ENCODE results near the gene PWWP2B. TPM values are rescaled to one million over a fixed set of nuclear protein-coding genes. Genes with fewer than 3 reads are reported as not detected.
A peak's percentile ranks its signal among the peaks of the same experiment; 100 is the strongest.

PWWP2B gene
- total and polyA plus RNA-seq, 9 of the 15 experiments (the other 6 are each of a cell fraction or from before 2014, with no cell fraction given): 0.07 to 9.2 (median 1.6) TPM; not detected in 1

DNA sequence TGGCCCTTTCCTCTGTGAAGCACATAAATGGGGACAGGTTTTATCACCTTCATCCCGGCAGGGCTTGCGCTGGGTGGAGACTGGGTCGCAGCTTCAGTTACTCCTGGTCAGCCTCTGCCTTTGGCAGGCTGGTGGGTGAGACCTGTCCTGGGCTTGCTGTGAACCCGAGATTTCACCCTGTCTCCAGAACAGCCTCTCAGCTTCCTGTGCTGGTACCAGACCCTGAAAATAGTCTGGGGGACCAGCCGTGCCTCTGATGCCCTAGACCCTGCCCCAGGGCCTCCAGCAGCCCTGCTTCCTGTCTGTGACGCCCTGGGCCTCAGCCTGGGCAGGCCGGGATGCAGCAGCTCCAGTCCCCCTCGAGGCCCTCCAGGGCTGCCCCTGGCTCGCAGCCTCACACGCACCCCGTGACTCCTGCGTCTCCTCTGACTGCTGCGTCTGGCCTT lies 13.2 kb upstream of the PWWP2B start:
- Histone ChIP-seq H3K27me3 (ENCODE audit: control insufficient read depth in 2 of 2, insufficient read depth in 2 of 2, low read length in 2 of 2) (peaks cover 0 to 16% of the 10 kb centered on the region in 2 experiments; a peak in 3 of 5 replicates), H3K4me3 (no peak overlapping the region), H3K36me3 (ENCODE audit: control insufficient read depth, insufficient read depth, low read length) (no peaks in the 10 kb centered on the region), H3K9ac (ENCODE audit: insufficient read depth in 1 of 2, low read depth in 2 of 2, low read length in 2 of 2) (peak overlapping the region in 1 of 2 experiments; percentile 58; a peak in 2 of 4 replicates), H4K20me1 (replicated peaks; ENCODE audit: control insufficient read depth, insufficient read depth, low read length) (no peaks in the 10 kb centered on the region), H3K27ac (ENCODE audit: extremely low read depth, low read depth, low read length) (no peak overlapping the region), H3K4me1 (replicated peaks in 1 of 2; ENCODE audit: control insufficient read depth in 2 of 2, insufficient read depth in 2 of 2, low read length in 2 of 2) (peaks cover 5 to 23% of the 10 kb centered on the region in 2 experiments), H3K9me3 (replicated peaks; ENCODE audit: control insufficient read depth, insufficient read depth, low read depth, low read length) (no peaks in the 10 kb centered on the region), H3K4me2 (ENCODE audit: insufficient read depth, low read length) (no peak overlapping the region), H3K79me2 (ENCODE audit: control insufficient read depth, insufficient read depth, low read length) (no peaks in the 10 kb centered on the region), H2AFZ (ENCODE audit: low read depth, low read length) (peak overlapping the region; percentile 72), H3K9me1 (ENCODE audit: control insufficient read depth, insufficient read depth, low read length) (no peaks in the 10 kb centered on the region)
- no peak for FAIRE-seq
- intact Hi-C loops (cut with micrococcal nuclease) (no loop called here), in situ Hi-C loops (cut with MboI) (loop anchor here (10.0 kb wide), 1 partner anchor 251 kb away; no protein-coding TSS in a partner anchor)
- ATAC-seq: no peak; the same call in 1 of the 3 replicates
- TF ChIP-seq CBX2 (IDR thresholded peaks at IDR 0.05; ENCODE audit: insufficient read depth, low read length, poor library complexity, severe bottlenecking): no peak
- TF ChIP-seq RBM14 (IDR thresholded peaks at IDR 0.05; ENCODE audit: borderline replicate concordance, insufficient read depth, low read depth, low read length): no peak
- TF ChIP-seq, protein P1, sequence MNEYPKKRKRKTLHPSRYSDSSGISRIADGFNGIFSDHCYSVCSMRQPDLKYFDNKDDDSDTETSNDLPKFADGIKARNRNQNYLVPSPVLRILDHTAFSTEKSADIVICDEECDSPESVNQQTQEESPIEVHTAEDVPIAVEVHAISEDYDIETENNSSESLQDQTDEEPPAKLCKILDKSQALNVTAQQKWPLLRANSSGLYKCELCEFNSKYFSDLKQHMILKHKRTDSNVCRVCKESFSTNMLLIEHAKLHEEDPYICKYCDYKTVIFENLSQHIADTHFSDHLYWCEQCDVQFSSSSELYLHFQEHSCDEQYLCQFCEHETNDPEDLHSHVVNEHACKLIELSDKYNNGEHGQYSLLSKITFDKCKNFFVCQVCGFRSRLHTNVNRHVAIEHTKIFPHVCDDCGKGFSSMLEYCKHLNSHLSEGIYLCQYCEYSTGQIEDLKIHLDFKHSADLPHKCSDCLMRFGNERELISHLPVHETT (CRISPR knock-in tag; conservative IDR thresholded peaks at IDR 0.05 in 1 of 2, IDR thresholded peaks at IDR 0.05 in 1 of 2): no peak
- TF ChIP-seq MXI1 (IDR thresholded peaks at IDR 0.05; ENCODE audit: low read depth, low read length): no peak
- TF ChIP-seq, protein P2, sequence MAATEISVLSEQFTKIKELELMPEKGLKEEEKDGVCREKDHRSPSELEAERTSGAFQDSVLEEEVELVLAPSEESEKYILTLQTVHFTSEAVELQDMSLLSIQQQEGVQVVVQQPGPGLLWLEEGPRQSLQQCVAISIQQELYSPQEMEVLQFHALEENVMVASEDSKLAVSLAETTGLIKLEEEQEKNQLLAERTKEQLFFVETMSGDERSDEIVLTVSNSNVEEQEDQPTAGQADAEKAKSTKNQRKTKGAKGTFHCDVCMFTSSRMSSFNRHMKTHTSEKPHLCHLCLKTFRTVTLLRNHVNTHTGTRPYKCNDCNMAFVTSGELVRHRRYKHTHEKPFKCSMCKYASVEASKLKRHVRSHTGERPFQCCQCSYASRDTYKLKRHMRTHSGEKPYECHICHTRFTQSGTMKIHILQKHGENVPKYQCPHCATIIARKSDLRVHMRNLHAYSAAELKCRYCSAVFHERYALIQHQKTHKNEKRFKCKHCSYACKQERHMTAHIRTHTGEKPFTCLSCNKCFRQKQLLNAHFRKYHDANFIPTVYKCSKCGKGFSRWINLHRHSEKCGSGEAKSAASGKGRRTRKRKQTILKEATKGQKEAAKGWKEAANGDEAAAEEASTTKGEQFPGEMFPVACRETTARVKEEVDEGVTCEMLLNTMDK (IDR thresholded peaks at IDR 0.05; ENCODE audit: borderline replicate concordance, insufficient read depth, low read depth, low read length, poor library complexity, severe bottlenecking): no peak
- TF ChIP-seq, protein P3, sequence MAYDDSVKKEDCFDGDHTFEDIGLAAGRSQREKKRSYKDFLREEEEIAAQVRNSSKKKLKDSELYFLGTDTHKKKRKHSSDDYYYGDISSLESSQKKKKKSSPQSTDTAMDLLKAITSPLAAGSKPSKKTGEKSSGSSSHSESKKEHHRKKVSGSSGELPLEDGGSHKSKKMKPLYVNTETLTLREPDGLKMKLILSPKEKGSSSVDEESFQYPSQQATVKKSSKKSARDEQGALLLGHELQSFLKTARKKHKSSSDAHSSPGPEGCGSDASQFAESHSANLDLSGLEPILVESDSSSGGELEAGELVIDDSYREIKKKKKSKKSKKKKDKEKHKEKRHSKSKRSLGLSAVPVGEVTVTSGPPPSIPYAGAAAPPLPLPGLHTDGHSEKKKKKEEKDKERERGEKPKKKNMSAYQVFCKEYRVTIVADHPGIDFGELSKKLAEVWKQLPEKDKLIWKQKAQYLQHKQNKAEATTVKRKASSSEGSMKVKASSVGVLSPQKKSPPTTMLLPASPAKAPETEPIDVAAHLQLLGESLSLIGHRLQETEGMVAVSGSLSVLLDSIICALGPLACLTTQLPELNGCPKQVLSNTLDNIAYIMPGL (CRISPR knock-in tag; IDR thresholded peaks at IDR 0.05): no peak
- no peak for TF ChIP-seq ZNF121 (CRISPR knock-in tag; conservative IDR thresholded peaks at IDR 0.05)
- TF ChIP-seq CREBBP (IDR thresholded peaks at IDR 0.05; ENCODE audit: low read depth, low read length): no peak
- TF ChIP-seq PHTF2 (CRISPR knock-in tag; IDR thresholded peaks at IDR 0.05): no peak
- POLR2A ChIA-PET: no interaction called here
- CTCF ChIA-PET (ENCODE audit: low intra/inter-chr PET ratio): no interaction called here
- no TSS peak for BruUV-seq (replicated peaks)
- no peak for DNase-seq (ENCODE audit: extremely low read depth in 1 of 4, low spot score in 3 of 4)
- 21% methylated on average over 8 of the region's 13 CpGs for WGBS (ENCODE audit: insufficient coverage, low coverage, missing lambda C conversion rate)

Measured in K562 (cell line).